ENCODE measurements around the gene TMEM236. TPM values are rescaled to one million over a fixed set of nuclear protein-coding genes. Genes with fewer than 3 reads are reported as not detected.
A peak's percentile ranks its signal among the peaks of the same experiment; 100 is the strongest.

Gene TMEM236
- total and polyA plus RNA-seq, 9 of the 15 experiments (the other 6 are each of a cell fraction or from before 2014, with no cell fraction given) = 0.04 to 0.13 (median 0.04) TPM; not detected in 4

DNA sequence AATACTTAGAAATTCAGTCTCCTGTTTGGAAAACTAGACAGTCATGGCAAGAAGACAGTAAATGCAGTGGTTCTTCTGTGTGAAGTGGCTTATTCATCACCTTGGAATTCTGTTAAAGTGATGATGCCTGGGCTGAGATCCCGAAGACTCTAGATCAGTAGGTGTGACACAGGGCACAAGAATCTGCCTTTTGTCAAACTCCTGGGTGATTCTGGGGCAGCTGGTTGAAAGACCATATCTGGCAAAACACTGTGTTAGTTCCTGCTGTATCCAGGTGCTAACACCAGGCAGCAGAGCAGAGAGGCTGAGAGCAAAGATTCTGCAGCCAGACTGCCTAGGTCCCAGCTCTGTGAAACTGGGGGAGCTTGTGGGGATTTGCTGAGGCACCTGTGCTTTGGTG, 83.7 kb downstream of the TMEM236 start (continued):
- TF ChIP-seq, protein P1, sequence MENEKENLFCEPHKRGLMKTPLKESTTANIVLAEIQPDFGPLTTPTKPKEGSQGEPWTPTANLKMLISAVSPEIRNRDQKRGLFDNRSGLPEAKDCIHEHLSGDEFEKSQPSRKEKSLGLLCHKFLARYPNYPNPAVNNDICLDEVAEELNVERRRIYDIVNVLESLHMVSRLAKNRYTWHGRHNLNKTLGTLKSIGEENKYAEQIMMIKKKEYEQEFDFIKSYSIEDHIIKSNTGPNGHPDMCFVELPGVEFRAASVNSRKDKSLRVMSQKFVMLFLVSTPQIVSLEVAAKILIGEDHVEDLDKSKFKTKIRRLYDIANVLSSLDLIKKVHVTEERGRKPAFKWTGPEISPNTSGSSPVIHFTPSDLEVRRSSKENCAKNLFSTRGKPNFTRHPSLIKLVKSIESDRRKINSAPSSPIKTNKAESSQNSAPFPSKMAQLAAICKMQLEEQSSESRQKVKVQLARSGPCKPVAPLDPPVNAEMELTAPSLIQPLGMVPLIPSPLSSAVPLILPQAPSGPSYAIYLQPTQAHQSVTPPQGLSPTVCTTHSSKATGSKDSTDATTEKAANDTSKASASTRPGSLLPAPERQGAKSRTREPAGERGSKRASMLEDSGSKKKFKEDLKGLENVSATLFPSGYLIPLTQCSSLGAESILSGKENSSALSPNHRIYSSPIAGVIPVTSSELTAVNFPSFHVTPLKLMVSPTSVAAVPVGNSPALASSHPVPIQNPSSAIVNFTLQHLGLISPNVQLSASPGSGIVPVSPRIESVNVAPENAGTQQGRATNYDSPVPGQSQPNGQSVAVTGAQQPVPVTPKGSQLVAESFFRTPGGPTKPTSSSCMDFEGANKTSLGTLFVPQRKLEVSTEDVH (IDR thresholded peaks at IDR 0.05; ENCODE audit: low read depth, partially characterized antibody) = no peak
- no peak for TF ChIP-seq ZNF764 (CRISPR knock-in tag; IDR thresholded peaks at IDR 0.05; ENCODE audit: low read depth)
- TF ChIP-seq KLF10 (CRISPR knock-in tag; IDR thresholded peaks at IDR 0.05) = no peak

DNA sequence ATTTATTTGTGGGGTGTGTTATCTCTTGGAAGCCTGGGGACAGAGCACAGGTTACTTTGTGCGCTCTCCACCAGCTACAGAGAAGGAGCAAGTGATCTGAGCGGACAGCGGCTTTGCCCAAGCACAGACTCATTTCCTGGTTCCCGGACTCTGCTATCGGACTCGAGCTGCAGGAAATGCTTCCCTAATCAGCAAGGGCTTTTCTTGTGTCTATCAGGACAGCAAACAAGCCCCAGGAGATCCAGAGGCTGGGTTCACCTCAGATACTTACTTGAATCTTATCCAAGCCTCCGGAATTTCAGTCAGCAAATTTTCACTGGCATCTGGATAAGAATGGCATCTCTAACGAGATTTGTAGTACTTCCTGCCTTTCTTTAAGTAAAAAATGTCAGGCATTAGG, 84.9 kb downstream of the TMEM236 start:
- FAIRE-seq (peak; percentile 78), ATAC-seq (peak; percentile 82), DNase-seq (ENCODE audit: extremely low read depth in 1 of 4, low spot score in 3 of 4) (peak in 2 of 4 experiments; percentile 19 to 45)
- POLR2A ChIA-PET = interaction anchor here (1.2 kb wide), 1 partner anchor 11 kb away, joined by 3 read pairs; no protein-coding TSS in a partner anchor
- no peaks in the 10 kb centered on the region for H3K9me3 ChIP-seq (replicated peaks; ENCODE audit: control insufficient read depth, insufficient read depth, low read depth, low read length)
- H3K27ac ChIP-seq (ENCODE audit: extremely low read depth, low read depth, low read length) = no peak overlapping the region
- no peak overlapping the region for H3K4me3 ChIP-seq
- peak overlapping the region; percentile 13; the same call in 1 of the 2 replicates for H3K4me2 ChIP-seq (ENCODE audit: insufficient read depth, low read length)
- H3K27me3 ChIP-seq (ENCODE audit: control insufficient read depth in 2 of 2, insufficient read depth in 2 of 2, low read length in 2 of 2) = peaks cover 10 to 20% of the 10 kb centered on the region in 2 experiments; a peak in 3 of 5 replicates
- no peaks in the 10 kb centered on the region for H3K9me1 ChIP-seq (ENCODE audit: control insufficient read depth, insufficient read depth, low read length)
- BruUV-seq (replicated peaks) = no TSS peak
- in situ Hi-C loops (cut with MboI) = no loop called here
- no peaks in the 10 kb centered on the region for H3K36me3 ChIP-seq (ENCODE audit: control insufficient read depth, insufficient read depth, low read length)
- no peaks in the 10 kb centered on the region for H3K4me1 ChIP-seq (replicated peaks in 1 of 2; ENCODE audit: control insufficient read depth in 2 of 2, insufficient read depth in 2 of 2, low read length in 2 of 2)
- no peaks in the 10 kb centered on the region for H4K20me1 ChIP-seq (replicated peaks; ENCODE audit: control insufficient read depth, insufficient read depth, low read length)
- CTCF ChIA-PET (ENCODE audit: low intra/inter-chr PET ratio) = no interaction called here
- intact Hi-C loops (cut with micrococcal nuclease) = no loop called here
- under 1% methylated on average over 8 of the region's 8 CpGs for WGBS (ENCODE audit: insufficient coverage, low coverage, missing lambda C conversion rate)
- H3K79me2 ChIP-seq (ENCODE audit: control insufficient read depth, insufficient read depth, low read length) = no peaks in the 10 kb centered on the region
- peak overlapping the region in 1 of 2 experiments; percentile 66; a peak in 1 of 4 replicates for H3K9ac ChIP-seq (ENCODE audit: insufficient read depth in 1 of 2, low read depth in 2 of 2, low read length in 2 of 2)
- H2AFZ ChIP-seq (ENCODE audit: low read depth, low read length) = no peak overlapping the region
- TF ChIP-seq FOXJ2 (tag; IDR thresholded peaks at IDR 0.05) (no peak), ZSCAN32 (CRISPR knock-in tag; IDR thresholded peaks at IDR 0.05) (no peak), ZNF584 (CRISPR knock-in tag; IDR thresholded peaks at IDR 0.05; ENCODE audit: low read depth) (no peak), POLR2H (tag; IDR thresholded peaks at IDR 0.05; ENCODE audit: low read depth) (no peak), TAL1 (IDR thresholded peaks at IDR 0.05) (peak; percentile 21; the same call in 1 of the 2 replicates), NCOA6 (IDR thresholded peaks at IDR 0.05) (no peak), ZBTB1 (CRISPR knock-in tag; IDR thresholded peaks at IDR 0.05; ENCODE audit: borderline replicate concordance, low read depth) (no peak), PTTG1 (tag; IDR thresholded peaks at IDR 0.05; ENCODE audit: low read depth) (no peak), XRCC4 (IDR thresholded peaks at IDR 0.05; ENCODE audit: extremely low read depth, insufficient read depth, insufficient read length) (no peak), ELF1 (tag; IDR thresholded peaks at IDR 0.05) (peak; percentile 65), EP300 (IDR thresholded peaks at IDR 0.05; ENCODE audit: low read length) (peak; percentile 6; the same call in 1 of the 2 replicates), DMBX1 (CRISPR knock-in tag; IDR thresholded peaks at IDR 0.05; ENCODE audit: borderline replicate concordance) (no peak)
- TF ChIP-seq, protein P2, sequence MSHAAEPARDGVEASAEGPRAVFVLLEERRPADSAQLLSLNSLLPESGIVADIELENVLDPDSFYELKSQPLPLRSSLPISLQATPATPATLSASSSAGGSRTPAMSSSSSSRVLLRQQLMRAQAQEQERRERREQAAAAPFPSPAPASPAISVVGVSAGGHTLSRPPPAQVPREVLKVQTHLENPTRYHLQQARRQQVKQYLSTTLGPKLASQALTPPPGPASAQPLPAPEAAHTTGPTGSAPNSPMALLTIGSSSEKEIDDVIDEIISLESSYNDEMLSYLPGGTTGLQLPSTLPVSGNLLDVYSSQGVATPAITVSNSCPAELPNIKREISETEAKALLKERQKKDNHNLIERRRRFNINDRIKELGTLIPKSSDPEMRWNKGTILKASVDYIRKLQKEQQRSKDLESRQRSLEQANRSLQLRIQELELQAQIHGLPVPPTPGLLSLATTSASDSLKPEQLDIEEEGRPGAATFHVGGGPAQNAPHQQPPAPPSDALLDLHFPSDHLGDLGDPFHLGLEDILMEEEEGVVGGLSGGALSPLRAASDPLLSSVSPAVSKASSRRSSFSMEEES (CRISPR knock-in tag; IDR thresholded peaks at IDR 0.05) = no peak
- TF ChIP-seq, protein P3, sequence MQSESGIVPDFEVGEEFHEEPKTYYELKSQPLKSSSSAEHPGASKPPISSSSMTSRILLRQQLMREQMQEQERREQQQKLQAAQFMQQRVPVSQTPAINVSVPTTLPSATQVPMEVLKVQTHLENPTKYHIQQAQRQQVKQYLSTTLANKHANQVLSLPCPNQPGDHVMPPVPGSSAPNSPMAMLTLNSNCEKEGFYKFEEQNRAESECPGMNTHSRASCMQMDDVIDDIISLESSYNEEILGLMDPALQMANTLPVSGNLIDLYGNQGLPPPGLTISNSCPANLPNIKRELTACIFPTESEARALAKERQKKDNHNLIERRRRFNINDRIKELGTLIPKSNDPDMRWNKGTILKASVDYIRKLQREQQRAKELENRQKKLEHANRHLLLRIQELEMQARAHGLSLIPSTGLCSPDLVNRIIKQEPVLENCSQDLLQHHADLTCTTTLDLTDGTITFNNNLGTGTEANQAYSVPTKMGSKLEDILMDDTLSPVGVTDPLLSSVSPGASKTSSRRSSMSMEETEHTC (IDR thresholded peaks at IDR 0.05) = no peak
